ENCODE results near the gene SETD7.

The SETD7 gene

GRCh38 chr4:139602776-139603360, 46.8 kb upstream of the SETD7 start:
- no peak overlapping the region for H3K4me3 ChIP-seq (ENCODE audit: low read length)
- H3K9me2 ChIP-seq (replicated peaks; ENCODE audit: control insufficient read depth, low read length), result no peaks in the 10 kb centered on the region
- H3K9me3 ChIP-seq (ENCODE audit: control insufficient read depth, insufficient read depth, low read length), result no peaks in the 10 kb centered on the region
- TF ChIP-seq EZH2phosphoT487 (IDR thresholded peaks at IDR 0.05; ENCODE audit: borderline replicate concordance, low read length), result no peak
- TF ChIP-seq CTCF (IDR thresholded peaks at IDR 0.05; ENCODE audit: low read depth, low read length, poor library complexity, severe bottlenecking), result no peak
- no peak overlapping the region for H3K4me2 ChIP-seq (ENCODE audit: low read length)
- H3F3A ChIP-seq (ENCODE audit: control insufficient read depth, insufficient read depth), result no peaks in the 10 kb centered on the region
- H4K20me1 ChIP-seq (ENCODE audit: control insufficient read depth, insufficient read depth, low read depth, low read length), result no peaks in the 10 kb centered on the region
- peaks cover 7% of the 10 kb centered on the region; the same call in 1 of the 2 replicates for H3K27me3 ChIP-seq (ENCODE audit: control insufficient read depth, low read length)
- no peaks in the 10 kb centered on the region for H3K79me2 ChIP-seq (ENCODE audit: control insufficient read depth, low read length)
- H3K36me3 ChIP-seq (ENCODE audit: control insufficient read depth, low read length), result no peaks in the 10 kb centered on the region
- peaks cover 8% of the 10 kb centered on the region for H3K4me1 ChIP-seq (ENCODE audit: control insufficient read depth, low read length)
- no peak overlapping the region for H3K27ac ChIP-seq (ENCODE audit: low read depth, low read length)

GRCh38 chr4:139600662-139601061, 44.6 kb upstream of the SETD7 start:
- Histone ChIP-seq H3F3A (ENCODE audit: control insufficient read depth, insufficient read depth) (no peaks in the 10 kb centered on the region), H3K36me3 (ENCODE audit: control insufficient read depth, low read length) (no peaks in the 10 kb centered on the region), H3K4me3 (ENCODE audit: low read length) (no peak overlapping the region), H3K79me2 (ENCODE audit: control insufficient read depth, low read length) (no peaks in the 10 kb centered on the region), H3K9me3 (ENCODE audit: control insufficient read depth, insufficient read depth, low read length) (no peaks in the 10 kb centered on the region), H4K20me1 (ENCODE audit: control insufficient read depth, insufficient read depth, low read depth, low read length) (no peaks in the 10 kb centered on the region), H3K4me1 (ENCODE audit: control insufficient read depth, low read length) (peaks cover 8% of the 10 kb centered on the region), H3K27ac (ENCODE audit: low read depth, low read length) (no peak overlapping the region), H3K9me2 (replicated peaks; ENCODE audit: control insufficient read depth, low read length) (no peaks in the 10 kb centered on the region), H3K27me3 (ENCODE audit: control insufficient read depth, low read length) (peaks cover 20% of the 10 kb centered on the region), H3K4me2 (ENCODE audit: low read length) (no peak overlapping the region)
- TF ChIP-seq CTCF (IDR thresholded peaks at IDR 0.05; ENCODE audit: low read depth, low read length, poor library complexity, severe bottlenecking) (no peak), EZH2phosphoT487 (IDR thresholded peaks at IDR 0.05; ENCODE audit: borderline replicate concordance, low read length) (no peak)

GRCh38 chr4:139599594-139600374, 43.8 kb upstream of the SETD7 start:
- H3K36me3 ChIP-seq (ENCODE audit: control insufficient read depth, low read length), result no peaks in the 10 kb centered on the region
- no peak overlapping the region for H3K4me2 ChIP-seq (ENCODE audit: low read length)
- TF ChIP-seq EZH2phosphoT487 (IDR thresholded peaks at IDR 0.05; ENCODE audit: borderline replicate concordance, low read length) (no peak), CTCF (IDR thresholded peaks at IDR 0.05; ENCODE audit: low read depth, low read length, poor library complexity, severe bottlenecking) (no peak)
- no peak overlapping the region for H3K27ac ChIP-seq (ENCODE audit: low read depth, low read length)
- H3K27me3 ChIP-seq (ENCODE audit: control insufficient read depth, low read length), result peaks cover 20% of the 10 kb centered on the region
- H3F3A ChIP-seq (ENCODE audit: control insufficient read depth, insufficient read depth), result no peaks in the 10 kb centered on the region
- no peaks in the 10 kb centered on the region for H3K9me2 ChIP-seq (replicated peaks; ENCODE audit: control insufficient read depth, low read length)
- H4K20me1 ChIP-seq (ENCODE audit: control insufficient read depth, insufficient read depth, low read depth, low read length), result no peaks in the 10 kb centered on the region
- H3K4me1 ChIP-seq (ENCODE audit: control insufficient read depth, low read length), result peaks cover 8% of the 10 kb centered on the region
- H3K9me3 ChIP-seq (ENCODE audit: control insufficient read depth, insufficient read depth, low read length), result no peaks in the 10 kb centered on the region
- H3K79me2 ChIP-seq (ENCODE audit: control insufficient read depth, low read length), result no peaks in the 10 kb centered on the region
- H3K4me3 ChIP-seq (ENCODE audit: low read length), result no peak overlapping the region
